Measurements from ENCODE around the gene PARD3.

GRCh38 chr10:34859170-34859569 lies 44.1 kb upstream of the PARD3 start:
- TF ChIP-seq, protein P1, sequence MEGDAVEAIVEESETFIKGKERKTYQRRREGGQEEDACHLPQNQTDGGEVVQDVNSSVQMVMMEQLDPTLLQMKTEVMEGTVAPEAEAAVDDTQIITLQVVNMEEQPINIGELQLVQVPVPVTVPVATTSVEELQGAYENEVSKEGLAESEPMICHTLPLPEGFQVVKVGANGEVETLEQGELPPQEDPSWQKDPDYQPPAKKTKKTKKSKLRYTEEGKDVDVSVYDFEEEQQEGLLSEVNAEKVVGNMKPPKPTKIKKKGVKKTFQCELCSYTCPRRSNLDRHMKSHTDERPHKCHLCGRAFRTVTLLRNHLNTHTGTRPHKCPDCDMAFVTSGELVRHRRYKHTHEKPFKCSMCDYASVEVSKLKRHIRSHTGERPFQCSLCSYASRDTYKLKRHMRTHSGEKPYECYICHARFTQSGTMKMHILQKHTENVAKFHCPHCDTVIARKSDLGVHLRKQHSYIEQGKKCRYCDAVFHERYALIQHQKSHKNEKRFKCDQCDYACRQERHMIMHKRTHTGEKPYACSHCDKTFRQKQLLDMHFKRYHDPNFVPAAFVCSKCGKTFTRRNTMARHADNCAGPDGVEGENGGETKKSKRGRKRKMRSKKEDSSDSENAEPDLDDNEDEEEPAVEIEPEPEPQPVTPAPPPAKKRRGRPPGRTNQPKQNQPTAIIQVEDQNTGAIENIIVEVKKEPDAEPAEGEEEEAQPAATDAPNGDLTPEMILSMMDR (IDR thresholded peaks at IDR 0.05), result no peak
- no peak for TF ChIP-seq EP300 (IDR thresholded peaks at IDR 0.05)
- TF ChIP-seq POLR2A (IDR thresholded peaks at IDR 0.05), result no peak
- TF ChIP-seq POLR2AphosphoS5 (IDR thresholded peaks at IDR 0.05), result no peak
